ENCODE measurements around the gene RASL12. TPM values are rescaled to one million over a fixed set of nuclear protein-coding genes. Genes with fewer than 3 reads are reported as not detected.
A peak's percentile ranks its signal among the peaks of the same experiment; 100 is the strongest.

RASL12 gene, protein sequence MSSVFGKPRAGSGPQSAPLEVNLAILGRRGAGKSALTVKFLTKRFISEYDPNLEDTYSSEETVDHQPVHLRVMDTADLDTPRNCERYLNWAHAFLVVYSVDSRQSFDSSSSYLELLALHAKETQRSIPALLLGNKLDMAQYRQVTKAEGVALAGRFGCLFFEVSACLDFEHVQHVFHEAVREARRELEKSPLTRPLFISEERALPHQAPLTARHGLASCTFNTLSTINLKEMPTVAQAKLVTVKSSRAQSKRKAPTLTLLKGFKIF
- not detected for total RNA-seq (2013)
- polyA plus RNA-seq: not detected
- polyA minus RNA-seq: not detected in 2 replicates
- 0 to 0.45 (median 0.07) reads per million in 11 experiments for total RNA-seq

DNA sequence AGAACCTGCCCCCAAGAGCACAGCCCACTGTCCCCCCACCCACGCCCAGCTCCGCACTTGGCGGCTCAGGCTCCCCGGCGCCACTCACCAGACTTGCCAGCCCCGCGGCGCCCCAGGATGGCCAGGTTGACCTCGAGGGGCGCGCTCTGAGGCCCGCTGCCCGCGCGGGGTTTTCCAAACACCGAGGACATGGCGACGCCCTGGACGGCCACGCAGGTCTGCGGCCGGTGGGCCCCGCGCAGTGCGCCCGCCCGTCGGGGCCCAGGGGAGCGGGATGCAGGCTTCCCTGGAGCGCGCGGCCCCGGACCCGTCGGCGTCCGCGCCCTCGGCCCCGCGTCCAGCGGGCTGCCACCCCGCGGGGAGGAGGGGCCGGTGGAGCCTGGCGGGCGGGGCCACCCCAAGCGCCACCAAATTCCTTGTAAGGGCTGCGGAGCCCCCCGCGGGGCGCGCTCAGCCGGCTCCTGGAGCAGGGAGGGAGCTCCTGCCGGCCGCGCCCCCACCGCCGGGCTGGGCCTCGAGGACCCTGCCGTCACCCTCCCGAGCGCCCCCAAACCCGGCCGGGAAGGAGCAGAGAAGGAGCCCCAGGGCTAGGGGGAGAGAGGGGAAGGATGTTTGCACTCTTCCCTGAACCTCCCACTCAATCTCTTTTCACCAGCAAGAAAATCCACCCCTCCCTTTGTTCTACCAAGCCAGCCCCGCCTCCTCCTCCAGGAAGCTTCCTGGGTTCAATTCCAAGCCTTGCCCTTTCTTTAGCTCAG lies at the start of gene RASL12:
Gene RASL12, minus strand, starts transcription at position 347 of the 758 bp plus-strand sequence. Its CDS starts 156 bp downstream, at position 191.
- Histone ChIP-seq H3K27ac (ENCODE audit: low read depth in 1 of 2, low read length in 2 of 2) (no peak within 1 kb of the TSS), H3K36me3 (replicated peaks in 1 of 2; ENCODE audit: control insufficient read depth in 1 of 2, insufficient read depth in 2 of 2, low read length in 2 of 2) (no peaks in the 10 kb centered on the region), H3K4me1 (ENCODE audit: control insufficient read depth in 1 of 2, insufficient read depth in 2 of 2, low read length in 2 of 2) (peaks cover 0 to 8% of the 10 kb centered on the region in 2 donors), H3K27me3 (ENCODE audit: control insufficient read depth in 2 of 2, insufficient read depth in 2 of 2, low read length in 2 of 2) (peaks cover 33 to 40% of the 10 kb centered on the region in 2 donors), H3K9me3 (replicated peaks in 1 of 2; ENCODE audit: control insufficient read depth in 1 of 2, insufficient read depth in 1 of 2, low read length in 2 of 2) (peaks cover 0 to 8% of the 10 kb centered on the region in 2 donors), H2AFZ (ENCODE audit: insufficient read depth, low read depth, low read length, poor library complexity, severe bottlenecking) (no peak within 1 kb of the TSS), H3K9ac (ENCODE audit: insufficient read depth, low read length, poor library complexity, severe bottlenecking) (no peak within 1 kb of the TSS), H3K79me2 (ENCODE audit: insufficient read depth, low read length) (no peaks in the 10 kb centered on the region), H4K20me1 (ENCODE audit: insufficient read depth, low read length) (no peaks in the 10 kb centered on the region), H3K4me3 (replicated peaks in 1 of 3; ENCODE audit: low read depth in 2 of 3, low read length in 3 of 3) (no peak within 1 kb of the TSS), H3K4me2 (replicated peaks; ENCODE audit: extremely low read depth, low read length, poor library complexity, severe bottlenecking) (peak within 1 kb of the TSS; percentile 11)
- Mint-ChIP-seq H3K9me3 (peaks cover 0 to 7% (median 0%) of the 10 kb centered on the region in 7 donors), H3K4me1 (peaks cover 3% of the 10 kb centered on the region), H3K27me3 (ENCODE audit: low read depth in 3 of 3) (peaks cover 42 to 57% (median 57%) of the 10 kb centered on the region in 3 donors), H3K4me3 (peak within 1 kb of the TSS in 1 of 2 donors; percentile 84), H3K36me3 (peaks cover 0 to 4% of the 10 kb centered on the region in 2 donors), H3K27ac (no peak within 1 kb of the TSS)
- no peak for DNase-seq
- intact Hi-C loops (cut with micrococcal nuclease): no loop called here
- WGBS (ENCODE audit: insufficient coverage): 9% methylated on average over 58 of the region's 66 CpGs
- TF ChIP-seq, protein P1, sequence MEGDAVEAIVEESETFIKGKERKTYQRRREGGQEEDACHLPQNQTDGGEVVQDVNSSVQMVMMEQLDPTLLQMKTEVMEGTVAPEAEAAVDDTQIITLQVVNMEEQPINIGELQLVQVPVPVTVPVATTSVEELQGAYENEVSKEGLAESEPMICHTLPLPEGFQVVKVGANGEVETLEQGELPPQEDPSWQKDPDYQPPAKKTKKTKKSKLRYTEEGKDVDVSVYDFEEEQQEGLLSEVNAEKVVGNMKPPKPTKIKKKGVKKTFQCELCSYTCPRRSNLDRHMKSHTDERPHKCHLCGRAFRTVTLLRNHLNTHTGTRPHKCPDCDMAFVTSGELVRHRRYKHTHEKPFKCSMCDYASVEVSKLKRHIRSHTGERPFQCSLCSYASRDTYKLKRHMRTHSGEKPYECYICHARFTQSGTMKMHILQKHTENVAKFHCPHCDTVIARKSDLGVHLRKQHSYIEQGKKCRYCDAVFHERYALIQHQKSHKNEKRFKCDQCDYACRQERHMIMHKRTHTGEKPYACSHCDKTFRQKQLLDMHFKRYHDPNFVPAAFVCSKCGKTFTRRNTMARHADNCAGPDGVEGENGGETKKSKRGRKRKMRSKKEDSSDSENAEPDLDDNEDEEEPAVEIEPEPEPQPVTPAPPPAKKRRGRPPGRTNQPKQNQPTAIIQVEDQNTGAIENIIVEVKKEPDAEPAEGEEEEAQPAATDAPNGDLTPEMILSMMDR (IDR thresholded peaks at IDR 0.05): no peak

DNA sequence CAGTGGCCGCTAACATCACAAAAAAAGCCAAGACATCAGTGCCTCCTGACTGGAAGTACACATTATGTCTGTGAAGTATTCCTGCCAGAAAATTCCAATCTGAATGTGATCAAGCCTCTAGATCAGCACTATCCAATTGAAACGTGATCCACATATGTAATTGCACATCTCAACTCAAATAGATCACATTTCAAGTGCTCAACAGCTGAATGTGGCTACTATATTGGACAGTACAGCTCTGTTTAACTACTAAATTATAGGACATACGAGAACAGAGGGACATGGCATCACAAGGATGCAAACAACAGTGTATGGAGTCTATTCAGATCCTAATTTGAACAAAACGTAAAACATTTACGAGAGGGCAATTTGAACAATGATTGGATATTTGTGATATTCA lies 47.8 kb upstream of the RASL12 start:
- H3K9ac ChIP-seq (ENCODE audit: insufficient read depth, low read length, poor library complexity, severe bottlenecking): no peak overlapping the region
- no peaks in the 10 kb centered on the region for H3K9me3 Mint-ChIP-seq
- no peak overlapping the region for H2AFZ ChIP-seq (ENCODE audit: insufficient read depth, low read depth, low read length, poor library complexity, severe bottlenecking)
- H3K9me3 ChIP-seq (replicated peaks in 1 of 2; ENCODE audit: control insufficient read depth in 1 of 2, insufficient read depth in 1 of 2, low read length in 2 of 2): no peaks in the 10 kb centered on the region
- intact Hi-C loops (cut with micrococcal nuclease): no loop called here
- no peaks in the 10 kb centered on the region for H3K4me1 Mint-ChIP-seq
- TF ChIP-seq, protein P1 (IDR thresholded peaks at IDR 0.05): no peak
- WGBS (ENCODE audit: insufficient coverage): 100% methylated on average over 1 of the region's 5 CpGs
- peaks cover 65 to 88% of the 10 kb centered on the region in 2 donors for H3K36me3 ChIP-seq (replicated peaks in 1 of 2; ENCODE audit: control insufficient read depth in 1 of 2, insufficient read depth in 2 of 2, low read length in 2 of 2)
- no peak overlapping the region for H3K4me3 Mint-ChIP-seq
- no peak overlapping the region for H3K27ac ChIP-seq (ENCODE audit: low read depth in 1 of 2, low read length in 2 of 2)
- no peak overlapping the region for H3K27ac Mint-ChIP-seq
- no peaks in the 10 kb centered on the region for H3K4me1 ChIP-seq (ENCODE audit: control insufficient read depth in 1 of 2, insufficient read depth in 2 of 2, low read length in 2 of 2)
- H3K79me2 ChIP-seq (ENCODE audit: insufficient read depth, low read length): peaks cover under 1% of the 10 kb centered on the region
- no peak for DNase-seq
- no peak overlapping the region for H3K4me3 ChIP-seq (replicated peaks in 1 of 3; ENCODE audit: low read depth in 2 of 3, low read length in 3 of 3)
- no peaks in the 10 kb centered on the region for H4K20me1 ChIP-seq (ENCODE audit: insufficient read depth, low read length)
- H3K27me3 Mint-ChIP-seq (ENCODE audit: low read depth in 3 of 3): no peaks in the 10 kb centered on the region
- peaks cover 72 to 75% of the 10 kb centered on the region in 2 donors for H3K36me3 Mint-ChIP-seq
- H3K27me3 ChIP-seq (ENCODE audit: control insufficient read depth in 2 of 2, insufficient read depth in 2 of 2, low read length in 2 of 2): no peaks in the 10 kb centered on the region
- H3K4me2 ChIP-seq (replicated peaks; ENCODE audit: extremely low read depth, low read length, poor library complexity, severe bottlenecking): no peak overlapping the region

Measured in CD14-positive monocyte (primary cell).